Neuron (in vitro differentiated cells): ENCODE data around the gene NOB1.

Source experiments
- H2AFZ ChIP-seq: one replicate; pipeline ENCODE4 v1.6.1; 2013; ENCODE audit warnings: low read depth, mild to moderate bottlenecking, inconsistent platforms, low read length, moderate library complexity
- H3K27me3 ChIP-seq: one replicate; pipeline ENCODE4 v1.6.1; 2013; ENCODE audit warnings: low read length; ENCODE audit not compliant: insufficient read depth
- H3K36me3 ChIP-seq: one replicate; pipeline ENCODE4 v1.6.1; 2013; ENCODE audit warnings: low read length; ENCODE audit not compliant: insufficient read depth
- H3K4me1 ChIP-seq: one replicate; pipeline ENCODE4 v1.6.1; 2013; ENCODE audit warnings: low read length; ENCODE audit not compliant: insufficient read depth
- H3K4me3 ChIP-seq: 2 replicates; pipeline ENCODE4 v1.5.1; 2013; ENCODE audit warnings: mild to moderate bottlenecking, low read length, moderate library complexity
- H3K9me3 ChIP-seq: one replicate; pipeline ENCODE4 v1.6.1; 2013; ENCODE audit warnings: low read length

NOB1 gene

GRCh38 chr16:69724981-69725479, 29.7 kb downstream of the NOB1 start:
- Histone ChIP-seq H2AFZ (no peak overlapping the region), H3K27me3 (no peaks in the 10 kb centered on the region), H3K9me3 (no peaks in the 10 kb centered on the region), H3K4me3 (no peak overlapping the region), H3K36me3 (no peaks in the 10 kb centered on the region), H3K4me1 (peaks cover 10% of the 10 kb centered on the region)

GRCh38 chr16:69724414-69724873, 30.3 kb downstream of the NOB1 start:
- no peak overlapping the region for H3K4me3 ChIP-seq
- peaks cover 10% of the 10 kb centered on the region for H3K4me1 ChIP-seq

DNA sequence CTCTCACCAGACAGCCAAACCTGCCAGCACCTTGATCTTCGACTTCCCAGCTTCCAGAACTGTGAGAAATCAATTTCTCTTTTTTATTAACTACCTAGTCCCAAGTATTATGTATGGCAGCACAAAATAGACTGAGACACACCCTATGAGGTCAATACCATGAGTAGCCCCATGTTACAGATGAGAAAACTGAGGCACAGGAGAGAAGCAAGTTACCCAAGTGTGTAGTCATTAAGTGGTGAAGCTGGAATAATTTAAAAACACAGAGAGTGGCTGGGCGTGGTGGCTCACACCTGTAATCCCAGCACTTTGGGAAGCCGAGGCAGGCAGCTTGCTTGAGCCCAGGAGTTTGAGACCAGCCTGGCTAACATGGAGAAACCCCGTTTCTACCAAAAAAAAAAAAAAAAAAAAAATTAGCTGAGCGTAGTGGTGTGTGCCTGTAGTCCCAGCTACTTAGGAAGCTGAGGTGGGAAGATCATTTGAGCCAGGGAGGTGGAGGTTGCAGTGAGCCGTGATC, 33.2 kb downstream of the NOB1 start:
- Histone ChIP-seq H3K36me3 (no peaks in the 10 kb centered on the region), H3K27me3 (no peaks in the 10 kb centered on the region), H3K4me3 (no peak overlapping the region), H3K4me1 (peaks cover 5% of the 10 kb centered on the region), H3K9me3 (peaks cover 2% of the 10 kb centered on the region), H2AFZ (no peak overlapping the region)

More at GRCh38 chr16:69724414-69724873, 30.3 kb downstream of the NOB1 start:
- Histone ChIP-seq H3K36me3 (no peaks in the 10 kb centered on the region), H2AFZ (no peak overlapping the region), H3K27me3 (no peaks in the 10 kb centered on the region), H3K9me3 (no peaks in the 10 kb centered on the region)

DNA sequence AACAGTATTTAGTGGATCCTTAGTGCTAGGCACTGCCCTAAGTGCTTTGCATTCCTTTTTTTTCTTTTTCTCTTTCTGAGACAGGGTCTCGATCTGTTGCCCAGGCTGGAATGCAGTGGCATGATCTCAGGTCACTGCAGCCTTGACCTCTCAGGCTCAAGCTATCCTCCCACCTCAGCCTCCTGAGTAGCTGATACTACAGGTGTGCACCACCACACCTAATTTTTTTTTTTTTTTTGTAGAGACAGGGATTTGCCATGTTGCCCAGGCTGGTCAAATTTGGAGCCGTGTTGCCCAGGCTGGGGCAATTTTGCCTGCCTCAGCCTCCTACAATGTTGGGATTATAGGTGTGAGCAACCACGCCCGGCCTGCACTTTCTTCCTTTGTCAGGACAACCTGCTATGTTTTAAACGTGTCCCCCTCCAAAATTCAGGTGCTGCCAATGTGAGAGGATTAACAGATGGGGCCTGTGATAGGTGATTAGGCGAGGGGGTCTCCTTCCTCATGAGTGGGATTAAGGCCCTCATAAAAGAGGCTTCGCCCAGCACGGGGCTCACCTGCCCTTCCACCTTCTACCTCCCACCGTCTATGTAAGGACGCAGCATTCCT, 33.8 kb downstream of the NOB1 start:
- Histone ChIP-seq H3K4me1 (peaks cover 2% of the 10 kb centered on the region), H3K9me3 (peaks cover 2% of the 10 kb centered on the region), H2AFZ (no peak overlapping the region), H3K4me3 (no peak overlapping the region), H3K36me3 (no peaks in the 10 kb centered on the region), H3K27me3 (no peaks in the 10 kb centered on the region)

DNA sequence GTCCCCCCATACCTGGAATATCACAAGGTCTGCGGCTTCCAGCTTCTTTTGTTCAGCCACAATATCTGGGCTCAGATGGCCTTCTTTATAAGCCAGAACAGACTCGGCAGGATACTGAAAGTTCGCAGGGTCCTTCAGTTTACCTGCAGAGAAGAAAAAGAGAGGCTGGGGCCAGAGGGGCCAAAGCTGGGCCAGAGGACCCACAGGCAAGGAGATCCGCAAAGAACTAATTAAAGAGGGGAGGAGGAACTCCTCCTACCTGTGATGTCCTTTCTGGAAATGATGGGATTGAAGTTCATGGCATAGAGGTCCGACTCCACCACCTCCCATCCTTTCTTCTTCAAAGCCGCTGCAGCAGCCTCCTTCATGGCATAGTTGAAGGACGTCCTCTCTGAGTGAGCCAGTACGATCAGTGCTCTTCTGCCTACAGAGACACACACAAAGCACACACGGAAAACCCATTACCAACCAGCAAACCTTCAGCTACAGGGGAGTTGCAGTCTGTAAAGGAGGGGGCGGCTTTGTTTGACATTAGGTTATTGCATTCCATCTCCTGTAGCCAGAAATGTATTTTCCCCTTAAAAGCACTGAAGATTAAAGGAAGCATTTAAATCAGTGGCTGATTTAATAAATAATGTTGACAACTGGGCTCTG, 36.5 kb downstream of the NOB1 start:
- Histone ChIP-seq H3K4me1 (no peaks in the 10 kb centered on the region), H3K27me3 (no peaks in the 10 kb centered on the region), H3K9me3 (peaks cover 2% of the 10 kb centered on the region), H3K4me3 (no peak overlapping the region), H3K36me3 (peaks cover 2% of the 10 kb centered on the region), H2AFZ (no peak overlapping the region)

DNA sequence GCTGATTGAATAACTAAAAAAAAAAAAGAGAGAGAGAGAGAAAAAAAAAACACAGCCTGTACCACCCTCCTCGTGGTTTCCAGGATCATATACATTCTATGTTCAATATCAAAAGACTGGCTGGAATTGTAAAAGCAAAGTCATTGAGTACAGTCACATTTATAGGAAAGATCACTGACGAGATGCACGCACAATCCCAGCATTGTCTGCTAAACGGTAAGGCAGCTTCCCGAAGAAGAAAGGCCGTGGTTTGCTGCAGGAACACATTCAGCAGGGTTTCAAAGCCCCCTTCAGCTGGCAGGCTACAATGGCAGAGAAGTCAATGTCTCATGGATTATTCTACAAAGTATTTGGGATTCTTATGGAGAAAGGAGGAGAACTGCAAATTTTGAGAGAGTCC, 37.7 kb downstream of the NOB1 start:
- Histone ChIP-seq H3K27me3 (no peaks in the 10 kb centered on the region), H3K9me3 (peaks cover 2% of the 10 kb centered on the region), H3K4me3 (no peak overlapping the region), H3K36me3 (peaks cover 2% of the 10 kb centered on the region), H2AFZ (no peak overlapping the region), H3K4me1 (no peaks in the 10 kb centered on the region)

DNA sequence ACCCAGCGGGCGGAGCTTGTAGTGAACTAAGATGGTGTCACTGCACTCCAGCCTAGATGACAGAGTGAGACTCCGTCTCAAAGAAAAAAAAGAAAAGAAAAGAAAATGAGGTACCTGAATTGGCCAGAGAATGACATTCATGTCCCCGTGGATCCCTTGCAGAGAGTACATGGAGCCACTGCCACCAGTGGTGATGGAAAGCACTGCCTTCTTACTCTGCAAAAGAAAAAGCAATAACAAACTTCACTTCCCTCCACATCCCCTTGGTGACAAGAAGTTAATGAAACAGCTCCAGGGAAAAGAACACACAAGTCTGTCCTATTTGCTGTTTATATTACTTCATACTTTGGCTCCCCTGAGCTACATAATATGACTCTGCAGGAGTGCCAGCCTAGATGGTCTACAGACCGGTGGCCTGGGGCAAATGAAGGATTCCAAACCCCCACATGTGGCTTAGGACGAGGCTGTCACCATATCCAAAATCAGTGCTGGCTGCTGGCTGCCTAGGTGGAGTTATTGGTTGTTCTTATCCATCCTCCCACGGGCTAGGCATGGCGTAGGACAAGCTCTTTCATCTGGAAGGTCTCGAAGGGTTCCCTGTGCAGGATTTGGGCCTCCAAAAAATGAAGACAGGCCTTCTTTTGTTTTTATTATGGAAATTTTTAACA, 41.7 kb downstream of the NOB1 start:
- no peak overlapping the region for H2AFZ ChIP-seq
- H3K4me3 ChIP-seq, result no peak overlapping the region
- peaks cover 2% of the 10 kb centered on the region for H3K9me3 ChIP-seq
- no peaks in the 10 kb centered on the region for H3K4me1 ChIP-seq
- H3K36me3 ChIP-seq, result peaks cover 2% of the 10 kb centered on the region
- H3K27me3 ChIP-seq, result no peaks in the 10 kb centered on the region

DNA sequence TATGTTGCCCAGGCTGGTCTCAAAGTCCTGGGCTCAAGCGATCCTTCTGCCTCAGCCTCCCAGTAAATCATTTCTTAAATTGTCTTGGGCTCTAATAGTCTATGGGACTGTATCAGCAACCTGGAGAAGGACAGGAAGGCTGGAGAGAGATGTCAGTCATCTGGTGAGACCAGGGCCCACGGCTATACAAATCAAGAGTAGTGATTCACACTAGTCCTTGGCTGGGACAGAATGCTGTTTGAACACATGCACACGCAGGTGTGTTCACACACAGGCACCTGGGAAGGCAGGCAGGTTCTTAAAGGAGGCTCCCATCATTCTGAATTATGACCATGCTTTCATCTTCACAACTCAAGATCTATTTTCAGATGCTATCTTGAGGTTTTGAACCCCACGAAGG, 42.4 kb downstream of the NOB1 start:
- Histone ChIP-seq H3K9me3 (peaks cover 2% of the 10 kb centered on the region), H3K27me3 (no peaks in the 10 kb centered on the region), H3K4me1 (no peaks in the 10 kb centered on the region), H3K4me3 (no peak overlapping the region), H2AFZ (no peak overlapping the region), H3K36me3 (peaks cover 2% of the 10 kb centered on the region)

- Histone ChIP-seq H3K4me1 (no peaks in the 10 kb centered on the region), H3K36me3 (peaks cover 2% of the 10 kb centered on the region), H3K4me3 (no peak overlapping the region), H2AFZ (no peak overlapping the region), H3K9me3 (no peaks in the 10 kb centered on the region), H3K27me3 (no peaks in the 10 kb centered on the region)
These were observed 43.5 kb downstream of the NOB1 start for GRCh38 chr16:69711115-69711740.

DNA sequence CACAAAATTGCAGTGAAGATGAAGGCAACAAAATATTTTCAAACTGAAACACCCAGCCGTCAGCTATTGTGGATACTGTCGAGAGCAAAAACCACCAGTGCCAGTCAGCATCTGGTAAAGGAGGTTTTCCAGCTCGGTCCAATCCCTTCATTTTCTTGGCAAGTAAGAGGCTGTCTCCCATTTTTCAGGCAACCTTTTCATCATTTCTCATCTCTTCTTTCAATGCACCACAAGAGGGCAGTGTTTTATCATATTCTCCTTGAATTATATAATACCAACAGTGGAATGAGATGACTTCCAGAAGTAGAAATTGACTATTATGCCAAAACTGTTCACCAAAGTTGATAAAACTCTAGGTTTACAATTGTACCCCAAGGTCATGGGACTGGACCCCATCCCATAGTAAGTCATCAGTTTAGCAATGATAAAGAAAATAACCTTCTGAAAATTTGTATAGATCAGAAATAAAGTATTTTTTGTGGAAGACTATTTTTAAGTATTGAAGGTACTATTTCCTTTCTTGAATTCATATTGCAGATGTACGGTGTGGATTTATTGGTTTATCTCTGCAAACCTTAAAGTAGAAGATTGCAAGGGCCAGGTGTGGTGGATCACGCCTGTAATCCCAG, 45.2 kb downstream of the NOB1 start:
- Histone ChIP-seq H3K36me3 (peaks cover 2% of the 10 kb centered on the region), H3K27me3 (no peaks in the 10 kb centered on the region), H3K9me3 (no peaks in the 10 kb centered on the region), H3K4me1 (no peaks in the 10 kb centered on the region), H2AFZ (no peak overlapping the region), H3K4me3 (no peak overlapping the region)

GRCh38 chr16:69707920-69708683, 46.6 kb downstream of the NOB1 start:
- no peaks in the 10 kb centered on the region for H3K27me3 ChIP-seq
- H3K36me3 ChIP-seq, result peaks cover 7% of the 10 kb centered on the region
- no peaks in the 10 kb centered on the region for H3K4me1 ChIP-seq
- no peak overlapping the region for H2AFZ ChIP-seq
- no peak overlapping the region for H3K4me3 ChIP-seq
- no peaks in the 10 kb centered on the region for H3K9me3 ChIP-seq

DNA sequence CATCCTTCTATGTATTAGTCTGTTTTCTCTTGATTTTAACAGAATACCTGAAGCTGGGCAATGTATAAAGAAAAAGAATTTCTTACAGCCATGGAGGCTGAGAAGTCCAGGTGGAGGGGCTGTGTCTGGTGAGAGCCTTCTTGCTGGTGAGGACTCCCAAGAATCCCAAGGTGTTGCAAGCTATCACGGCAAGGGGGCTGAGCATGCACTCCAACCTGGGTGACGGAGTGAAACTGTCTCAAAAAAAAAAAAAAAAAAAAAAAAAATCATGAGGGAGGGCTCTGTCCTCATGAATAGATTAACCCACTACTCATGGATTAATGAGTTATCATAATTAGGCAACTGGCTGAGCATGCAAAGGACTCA, 47.8 kb downstream of the NOB1 start:
- Histone ChIP-seq H3K9me3 (no peaks in the 10 kb centered on the region), H2AFZ (no peak overlapping the region), H3K36me3 (peaks cover 13% of the 10 kb centered on the region), H3K27me3 (no peaks in the 10 kb centered on the region), H3K4me3 (no peak overlapping the region), H3K4me1 (no peaks in the 10 kb centered on the region)
